Non-pigmented ciliary epithelial cell (primary cell): ENCODE measurements around the gene TSHB.

ENCODE experiments used
- DNase-seq: peaks from one replicate; pipeline ENCODE4 v3.0.0-alpha.2; 2010; ENCODE audit warnings: low read depth

Gene TSHB

GRCh38 chr1:115060501-115060900, 30.9 kb downstream of the TSHB start:
- DNase-seq = no peak

DNA sequence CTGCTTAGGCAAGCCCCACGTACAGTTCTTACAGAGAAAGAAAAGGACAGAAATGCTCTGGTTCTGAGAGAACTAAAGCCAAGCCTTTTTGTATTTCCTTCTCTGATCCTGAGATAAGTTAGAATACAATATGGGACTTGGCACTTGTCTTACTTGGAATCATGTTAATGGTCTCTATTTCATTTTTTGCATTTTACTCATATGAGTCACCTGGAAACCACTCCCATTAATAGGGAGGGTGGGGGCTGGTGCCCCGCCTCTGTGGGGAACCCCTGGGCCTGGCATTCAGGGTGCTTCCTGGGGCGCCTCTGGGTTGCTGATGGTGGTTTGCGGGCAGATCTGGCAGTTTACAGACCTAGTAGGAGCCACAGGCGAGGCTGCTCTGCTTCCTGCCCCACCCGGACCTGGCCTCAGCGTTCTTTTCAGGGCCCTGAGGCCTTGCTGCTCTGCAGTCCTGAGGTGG, 32.9 kb downstream of the TSHB start:
- no peak for DNase-seq

- no peak for DNase-seq
Measured at GRCh38 chr1:115063228-115063901, 33.7 kb downstream of the TSHB start.

GRCh38 chr1:115064461-115064860, 34.8 kb downstream of the TSHB start:
- no peak for DNase-seq

DNA sequence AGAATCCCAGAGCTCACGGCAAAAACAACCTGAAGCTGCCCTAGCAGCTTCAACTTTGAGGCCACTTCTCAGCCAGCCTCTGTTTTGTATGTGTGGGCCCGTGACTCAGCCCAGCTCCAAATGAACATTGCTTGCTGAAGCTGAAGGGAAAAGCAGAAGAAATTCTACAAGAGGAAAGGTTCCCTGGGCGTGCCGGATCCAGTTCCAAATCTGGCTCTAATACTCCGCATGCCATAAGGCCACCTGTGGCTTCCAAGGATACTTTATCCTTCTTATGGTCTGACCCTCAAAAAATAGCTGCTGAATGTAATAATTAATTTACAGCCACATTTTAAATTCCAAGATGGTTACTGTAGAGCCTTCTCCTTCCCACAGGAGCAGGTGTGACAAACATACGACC, 35.4 kb downstream of the TSHB start:
- DNase-seq = no peak

DNA sequence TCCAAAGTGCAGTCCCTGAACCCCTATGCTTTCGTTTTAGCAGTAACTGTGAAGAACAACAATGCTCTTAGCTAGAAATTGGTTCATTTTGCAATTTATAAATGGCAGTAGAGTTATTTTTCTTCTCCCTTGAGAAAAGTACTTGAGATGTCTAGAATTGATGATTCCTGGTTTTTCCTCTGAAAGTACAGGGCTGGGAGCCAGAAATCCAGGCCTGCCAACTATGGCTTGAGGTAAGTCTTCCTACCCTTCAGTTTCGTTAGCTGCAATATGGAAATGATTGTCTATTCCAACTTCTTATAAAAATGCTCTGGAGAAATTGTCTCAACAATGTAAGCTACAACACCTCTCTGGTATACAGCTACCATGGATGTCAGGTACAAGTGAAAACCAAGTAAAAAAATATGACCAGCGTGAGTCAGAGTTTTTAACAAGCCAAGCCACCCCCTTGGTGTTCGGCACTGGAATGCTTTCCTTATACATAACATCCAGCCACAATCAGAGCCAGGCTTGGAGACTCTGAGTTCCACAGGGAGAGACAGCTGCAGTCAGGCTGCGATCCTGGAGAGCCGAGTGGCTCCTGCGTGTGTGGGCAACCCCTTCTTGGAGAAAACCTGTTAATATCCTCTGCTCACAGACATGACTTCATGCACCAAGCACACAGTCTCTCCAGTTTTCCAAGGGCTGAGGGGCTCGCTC, 37.7 kb downstream of the TSHB start:
- DNase-seq = peak; percentile 30

DNA sequence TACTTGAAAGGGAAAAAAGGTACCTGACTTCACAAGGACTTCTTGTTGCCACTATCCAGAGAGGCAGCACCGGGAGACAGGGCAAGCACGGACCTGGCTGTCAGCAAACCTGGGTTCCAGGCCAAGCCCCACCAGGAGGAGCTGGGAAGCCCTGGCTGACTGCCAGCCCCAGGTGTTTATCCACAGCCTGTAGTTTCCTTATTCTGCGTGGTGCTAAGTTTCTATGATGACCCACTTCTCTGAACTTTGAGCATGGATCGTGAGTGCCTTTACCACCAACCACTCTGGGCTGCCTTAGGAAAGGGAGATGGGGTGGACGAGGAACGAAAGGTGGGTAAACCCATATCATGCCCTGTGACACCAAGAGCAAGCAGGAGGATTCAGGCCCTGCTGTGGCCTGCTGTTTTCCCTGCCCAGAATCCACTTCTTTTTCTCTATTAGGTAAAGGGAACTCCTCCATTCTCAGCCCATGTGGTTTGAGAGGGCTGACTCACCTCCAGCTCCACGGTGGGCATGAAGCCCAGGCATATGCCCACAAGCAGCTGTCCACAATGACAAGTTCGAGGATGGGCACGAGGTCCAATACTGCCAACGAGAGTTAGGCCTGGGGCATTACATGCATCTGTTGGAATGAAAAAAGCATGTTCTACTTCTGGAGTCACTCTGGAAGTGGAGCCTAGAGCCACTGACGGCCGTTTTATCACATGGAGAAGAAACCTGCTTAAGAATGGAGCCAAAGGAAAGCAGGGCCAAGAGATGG, 39.4 kb downstream of the TSHB start:
- no peak for DNase-seq

DNA sequence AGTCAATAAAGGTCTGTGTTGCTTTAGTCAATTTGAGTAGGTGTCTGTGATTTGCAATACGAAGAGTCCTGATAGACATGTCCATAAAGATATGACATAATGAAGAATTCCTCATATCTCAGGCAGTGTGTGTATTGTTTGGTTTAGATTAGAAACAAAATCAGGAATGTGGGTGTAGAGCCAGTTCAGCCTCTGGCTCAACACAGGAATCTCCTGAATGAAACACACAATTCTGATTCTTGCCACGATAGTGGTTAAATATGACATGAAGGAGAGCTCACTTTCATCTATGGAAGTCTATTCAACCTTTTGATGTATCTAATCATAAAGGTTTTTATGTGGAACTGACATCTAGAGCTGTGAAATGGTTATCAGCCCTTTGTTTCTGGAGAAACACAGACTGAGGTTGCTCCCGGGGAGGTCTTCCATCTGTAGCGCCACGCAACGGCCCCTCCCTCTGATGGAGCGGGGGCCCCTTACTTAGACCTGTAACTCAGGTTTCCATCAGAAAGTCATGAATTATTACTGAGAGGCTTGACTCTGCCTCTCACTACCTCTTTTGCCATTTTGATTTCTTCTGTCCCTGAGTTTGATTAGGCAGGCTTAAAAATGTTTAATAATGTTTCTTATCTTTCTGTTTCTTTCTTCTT, 40.2 kb downstream of the TSHB start:
- peak; percentile 42 for DNase-seq

DNA sequence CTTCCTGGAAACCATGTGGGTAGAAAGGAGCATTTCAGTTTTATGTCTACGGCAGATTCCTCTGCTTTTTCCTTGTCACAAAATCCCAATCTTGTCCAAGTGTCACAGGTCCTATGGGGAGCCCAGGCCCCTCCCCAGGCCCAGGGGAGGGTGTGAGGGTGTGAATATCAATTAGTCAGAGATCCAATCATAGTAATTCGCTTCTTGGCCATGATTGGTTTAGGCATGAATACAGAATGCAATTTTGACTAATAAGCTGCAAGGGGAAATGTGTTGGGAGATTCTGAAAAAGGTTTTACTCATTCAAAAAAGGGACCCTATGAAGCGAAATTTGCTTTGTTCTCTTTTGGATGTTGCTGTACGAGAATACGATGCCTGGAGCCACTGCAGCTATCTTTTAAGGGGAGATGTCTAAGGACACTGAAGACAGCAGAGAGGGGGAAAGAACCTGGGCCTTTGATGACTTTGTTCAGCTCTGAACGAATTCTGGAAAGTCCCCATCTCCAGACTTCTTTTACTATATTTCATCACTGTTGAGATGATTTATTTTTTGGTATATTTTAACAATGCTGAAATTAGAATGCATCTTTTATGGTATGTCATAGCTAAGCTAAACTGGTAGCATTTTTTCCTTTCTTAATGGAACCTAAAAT, 41.5 kb downstream of the TSHB start:
- DNase-seq = no peak

DNA sequence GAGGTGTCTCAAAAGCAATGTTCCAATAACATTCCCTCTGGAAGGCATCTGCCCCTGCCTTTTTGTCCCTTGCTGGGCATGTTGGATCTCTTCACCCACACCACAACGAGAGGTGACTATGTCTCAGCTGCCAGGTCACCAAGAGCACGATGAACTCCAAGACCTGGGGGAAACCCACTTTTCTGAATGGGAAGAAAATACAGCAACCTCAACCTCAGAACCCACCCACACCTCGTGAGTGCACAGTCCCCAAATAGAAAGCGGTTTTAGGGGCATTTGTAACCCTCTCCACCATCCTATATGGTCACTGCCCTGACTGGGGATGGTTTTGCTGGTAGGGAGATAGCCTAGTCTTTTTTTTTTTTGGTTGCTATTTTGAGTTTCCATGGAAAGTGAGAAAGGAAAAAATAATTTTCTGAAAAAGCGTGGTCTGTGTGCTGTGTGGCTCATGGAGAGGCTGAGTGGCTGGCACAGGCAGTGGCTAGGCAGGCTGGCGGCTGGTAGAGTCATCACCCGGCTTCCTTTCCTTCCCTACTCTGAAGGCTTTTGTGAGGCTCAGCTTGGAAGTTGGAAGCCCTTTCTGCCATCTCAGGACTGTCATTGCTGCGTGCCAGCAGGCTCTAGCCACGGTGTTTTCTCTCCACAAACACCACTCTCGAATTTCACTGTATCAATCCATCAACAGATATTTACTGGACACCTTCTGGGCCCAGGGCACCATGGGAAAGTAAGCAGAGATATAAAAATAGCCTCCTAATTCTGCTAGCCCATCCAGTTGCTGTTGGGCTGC, 43.9 kb downstream of the TSHB start:
- DNase-seq = no peak

- DNase-seq = no peak
Measured at GRCh38 chr1:115074839-115075534, 45.4 kb downstream of the TSHB start.

- DNase-seq = no peak
Measured at GRCh38 chr1:115076384-115076915, 46.8 kb downstream of the TSHB start.

GRCh38 chr1:115077286-115077983, 47.8 kb downstream of the TSHB start:
- DNase-seq = no peak

GRCh38 chr1:115077984-115078330, 48.3 kb downstream of the TSHB start:
- no peak for DNase-seq

- DNase-seq = no peak
Measured at GRCh38 chr1:115078708-115079107, 49.1 kb downstream of the TSHB start.

- no peak for DNase-seq
Measured at GRCh38 chr1:115082949-115083348, 53.3 kb downstream of the TSHB start.
